Keratinocyte (primary cell): Measurements from ENCODE around the gene FAM53A.

Source experiments
- CTCF ChIP-seq, 3 experiments: IDR thresholded peaks in 1 of 3; conservative IDR thresholded peaks in 1 of 3; optimal IDR thresholded peaks in 1 of 3; 2 replicates in 2 of 3; 3 replicates in 1 of 3; pipeline versions ENCODE3 to v1.5.1; 2011; ENCODE audit warnings: low read length in 3 of 3, mild to moderate bottlenecking in 3 of 3, moderate library complexity in 2 of 3, control low read depth in 1 of 3, inconsistent platforms in 1 of 3; ENCODE audit not compliant: insufficient read depth in 2 of 3; ENCODE audit errors: extremely low read depth in 1 of 3
- EZH2 ChIP-seq: IDR thresholded peaks from one replicate; pipeline ENCODE4 v1.6.1; 2012; ENCODE audit warnings: inconsistent platforms, mild to moderate bottlenecking, low read length, moderate library complexity

GRCh38 chr4:1596393-1596792, 87.7 kb downstream of the FAM53A start:
- TF ChIP-seq EZH2 (no peak), CTCF (optimal IDR thresholded peaks at IDR 0.05 in 1 of 3, IDR thresholded peaks at IDR 0.05 in 1 of 3, conservative IDR thresholded peaks at IDR 0.05 in 1 of 3; ENCODE audit: extremely low read depth in 1 of 3, insufficient read depth in 2 of 3, low read length in 3 of 3) (no peak)
